Suprapubic skin (tissue), 4 donors: ENCODE results near the gene CSGALNACT2.

ENCODE experiments used
- EP300 ChIP-seq: sonication (generic); formaldehyde crosslinking; IDR thresholded peaks from one replicate; pipeline ENCODE4 v1.6.1; 2017; ENCODE audit warnings: antibody characterized with exemption
- POLR2A ChIP-seq, 2 donors: fragments of 450-650 bp; IDR thresholded peaks; one replicate each; pipeline ENCODE4 v1.6.1; 2017; ENCODE audit warnings: antibody characterized with exemption in 2 of 2, mild to moderate bottlenecking in 2 of 2, moderate library complexity in 2 of 2
- POLR2AphosphoS5 ChIP-seq, 3 donors: sonication (generic); formaldehyde crosslinking; IDR thresholded peaks; one replicate each; pipeline ENCODE4 v1.6.1; 2017; ENCODE audit warnings: antibody characterized with exemption in 3 of 3
- TF ChIP-seq, protein P1 (sequence below), 2 donors: fragments of 200-600 bp in 1 of 2; fragments of 450-650 bp in 1 of 2; sonication (generic) in 1 of 2; IDR thresholded peaks; one replicate each; pipeline ENCODE4 v1.5.1; 2016 to 2019; ENCODE audit warnings: antibody characterized with exemption in 2 of 2, mild to moderate bottlenecking in 1 of 2, moderate library complexity in 1 of 2

DNA sequence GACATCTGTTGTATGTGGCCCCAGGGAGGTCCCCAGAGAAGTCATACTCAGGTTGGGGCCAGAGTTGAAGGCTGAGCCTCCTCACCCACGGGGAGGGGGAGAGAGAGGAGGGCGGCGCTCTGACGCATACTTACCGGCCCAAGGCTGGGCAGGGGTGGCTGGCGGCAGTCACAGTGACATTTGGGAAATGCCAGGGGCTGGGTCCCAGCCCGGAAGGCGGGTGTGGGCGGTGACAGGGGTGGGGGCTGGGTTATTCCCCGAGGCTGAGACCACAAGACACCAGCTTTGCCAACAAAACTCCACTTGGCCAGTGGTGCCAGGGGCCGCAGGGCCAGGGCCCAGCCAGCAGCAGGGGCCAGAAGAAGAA, 87.5 kb downstream of the CSGALNACT2 start:
- TF ChIP-seq, protein P1, sequence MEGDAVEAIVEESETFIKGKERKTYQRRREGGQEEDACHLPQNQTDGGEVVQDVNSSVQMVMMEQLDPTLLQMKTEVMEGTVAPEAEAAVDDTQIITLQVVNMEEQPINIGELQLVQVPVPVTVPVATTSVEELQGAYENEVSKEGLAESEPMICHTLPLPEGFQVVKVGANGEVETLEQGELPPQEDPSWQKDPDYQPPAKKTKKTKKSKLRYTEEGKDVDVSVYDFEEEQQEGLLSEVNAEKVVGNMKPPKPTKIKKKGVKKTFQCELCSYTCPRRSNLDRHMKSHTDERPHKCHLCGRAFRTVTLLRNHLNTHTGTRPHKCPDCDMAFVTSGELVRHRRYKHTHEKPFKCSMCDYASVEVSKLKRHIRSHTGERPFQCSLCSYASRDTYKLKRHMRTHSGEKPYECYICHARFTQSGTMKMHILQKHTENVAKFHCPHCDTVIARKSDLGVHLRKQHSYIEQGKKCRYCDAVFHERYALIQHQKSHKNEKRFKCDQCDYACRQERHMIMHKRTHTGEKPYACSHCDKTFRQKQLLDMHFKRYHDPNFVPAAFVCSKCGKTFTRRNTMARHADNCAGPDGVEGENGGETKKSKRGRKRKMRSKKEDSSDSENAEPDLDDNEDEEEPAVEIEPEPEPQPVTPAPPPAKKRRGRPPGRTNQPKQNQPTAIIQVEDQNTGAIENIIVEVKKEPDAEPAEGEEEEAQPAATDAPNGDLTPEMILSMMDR (IDR thresholded peaks at IDR 0.05), result no peak
- TF ChIP-seq POLR2A (IDR thresholded peaks at IDR 0.05), result no peak
- no peak for TF ChIP-seq EP300
- no peak for TF ChIP-seq POLR2AphosphoS5 (IDR thresholded peaks at IDR 0.05)
